ENCODE results near the gene CFAP65. TPM values are rescaled to one million over a fixed set of nuclear protein-coding genes. Genes with fewer than 3 reads are reported as not detected.

CFAP65 gene
- total and polyA plus RNA-seq, 2 of the 4 experiments (the other 2 are of a cell fraction): not detected

DNA sequence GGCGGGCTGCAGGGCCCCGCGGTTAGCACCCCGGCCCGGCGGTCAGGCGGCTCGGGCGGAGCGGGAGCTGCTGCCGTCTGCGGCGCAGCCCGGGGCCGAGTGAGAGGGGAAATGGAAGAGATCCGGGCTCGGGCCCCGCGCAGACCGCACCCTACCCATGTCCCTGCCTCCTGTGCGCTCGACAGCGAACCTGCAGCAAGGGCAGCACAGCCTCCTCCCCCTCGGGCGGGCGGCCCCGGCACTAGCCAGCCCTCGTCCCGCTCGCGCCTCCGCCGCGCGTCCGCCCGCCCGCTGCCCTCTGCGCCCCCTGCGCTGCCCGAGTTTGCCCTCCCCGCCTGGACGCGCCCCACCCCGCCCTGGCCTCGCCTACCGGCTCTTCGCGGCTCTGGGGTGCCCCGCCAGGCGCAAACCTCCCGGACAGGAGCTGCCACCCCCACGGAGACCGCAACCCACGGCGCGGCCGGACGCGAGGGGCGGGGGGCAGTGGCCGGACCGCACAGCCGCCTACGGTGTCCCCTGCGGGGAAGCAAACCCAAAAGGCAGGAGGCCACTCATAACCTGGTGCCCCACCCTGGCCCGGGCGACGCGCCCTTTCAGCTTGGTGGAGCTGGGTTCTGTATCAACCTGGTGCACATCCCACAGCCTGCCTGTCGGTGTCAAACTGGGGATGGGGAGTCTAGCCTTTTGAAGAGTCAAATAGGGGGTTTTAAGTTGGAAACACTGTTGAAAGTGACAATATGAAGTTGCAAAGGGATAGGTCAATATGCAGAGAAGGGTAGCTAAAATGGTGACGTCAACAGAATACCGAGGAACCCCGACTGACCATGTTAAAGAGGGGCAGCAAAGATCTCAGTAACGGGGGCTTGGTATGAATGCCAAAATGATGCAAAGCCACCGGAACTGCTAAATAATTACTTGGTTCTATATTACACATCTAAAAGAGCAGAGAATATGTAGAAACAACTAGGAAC is 19.8 kb upstream of the CFAP65 start, which contains the start of gene IHH:
Gene IHH, minus strand, starts transcription at position 101 of the 971 bp plus-strand sequence. CDS start 454 bp downstream, outside the sequence.
- no peak within 1 kb of the TSS for H4K91ac ChIP-seq (ENCODE audit: insufficient read depth, low read depth, low read length)
- CTCF ChIA-PET: interaction anchor here (1.1 to 1.4 kb wide), 2 partner anchors 43 to 58 kb away, joined by 3 to 4 read pairs; no protein-coding TSS in a partner anchor
- H2BK120ac ChIP-seq (ENCODE audit: low read depth, low read length): no peak within 1 kb of the TSS
- TF ChIP-seq RAD21 (IDR thresholded peaks at IDR 0.05; ENCODE audit: low read length) (no peak), BHLHE40 (IDR thresholded peaks at IDR 0.05; ENCODE audit: low read depth, low read length) (no peak)
- TF ChIP-seq, protein P1, sequence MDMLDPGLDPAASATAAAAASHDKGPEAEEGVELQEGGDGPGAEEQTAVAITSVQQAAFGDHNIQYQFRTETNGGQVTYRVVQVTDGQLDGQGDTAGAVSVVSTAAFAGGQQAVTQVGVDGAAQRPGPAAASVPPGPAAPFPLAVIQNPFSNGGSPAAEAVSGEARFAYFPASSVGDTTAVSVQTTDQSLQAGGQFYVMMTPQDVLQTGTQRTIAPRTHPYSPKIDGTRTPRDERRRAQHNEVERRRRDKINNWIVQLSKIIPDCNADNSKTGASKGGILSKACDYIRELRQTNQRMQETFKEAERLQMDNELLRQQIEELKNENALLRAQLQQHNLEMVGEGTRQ (IDR thresholded peaks at IDR 0.05; ENCODE audit: low read depth, low read length): no peak
- no peak within 1 kb of the TSS for H2AK9ac ChIP-seq (replicated peaks; ENCODE audit: low read depth, low read length, poor library complexity)
- no peak within 1 kb of the TSS for H3K23ac ChIP-seq (ENCODE audit: low read depth, low read length)
- no peak within 1 kb of the TSS for H3K18ac ChIP-seq (ENCODE audit: low read depth, low read length)
- H3K4me2 ChIP-seq (ENCODE audit: low read depth, low read length): no peak within 1 kb of the TSS; the same call in 1 of the 2 replicates
- DNase-seq: no peak
- H3K36me3 ChIP-seq (ENCODE audit: control insufficient read depth, insufficient read depth, low read length): no peaks in the 10 kb centered on the region
- no peak within 1 kb of the TSS for H3K27ac ChIP-seq (ENCODE audit: insufficient read depth, low read length)
- no peaks in the 10 kb centered on the region for H4K20me1 ChIP-seq (ENCODE audit: insufficient read depth, low read length)
- no peak within 1 kb of the TSS; the same call in 1 of the 2 replicates for H3K4me3 ChIP-seq (ENCODE audit: insufficient read depth, low read depth, low read length)
- H4K5ac ChIP-seq (ENCODE audit: low read depth, low read length): no peak within 1 kb of the TSS
- H3K4ac ChIP-seq (ENCODE audit: low read depth, low read length): no peak within 1 kb of the TSS
- H2AK5ac ChIP-seq (ENCODE audit: low read depth, low read length): no peak within 1 kb of the TSS
- H3K4me1 ChIP-seq (ENCODE audit: control insufficient read depth, insufficient read depth, low read length): peaks cover 6% of the 10 kb centered on the region; the same call in 1 of the 2 replicates
- H3K27me3 ChIP-seq (ENCODE audit: control insufficient read depth, insufficient read depth, low read length): peaks cover 84% of the 10 kb centered on the region
- peak; percentile 4; the same call in 1 of the 2 replicates for ATAC-seq (ENCODE audit: low read depth)
- H2BK5ac ChIP-seq (ENCODE audit: low read depth, low read length, poor library complexity, severe bottlenecking): no peak within 1 kb of the TSS
- BruUV-seq (replicated peaks): no TSS peak
- no peak within 1 kb of the TSS for H3K14ac ChIP-seq (replicated peaks; ENCODE audit: low read depth, low read length)
- H2AFZ ChIP-seq (replicated peaks; ENCODE audit: low read length, poor library complexity): peak within 1 kb of the TSS; percentile 40
- POLR2A ChIA-PET (ENCODE audit: unreplicated experiment): no interaction called here
- dilution Hi-C loops (cut with HindIII; ENCODE audit: low sequenced_read_pairs, unreplicated experiment) (no loop called here), intact Hi-C loops (cut with micrococcal nuclease) (no loop called here), in situ Hi-C loops (cut with MboI; ENCODE audit: low sequenced_read_pairs) (loop anchor here (5.0 kb wide), 1 partner anchor 91 kb away; no protein-coding TSS in a partner anchor)
- H3K56ac ChIP-seq (ENCODE audit: extremely low read depth, insufficient read depth, low read length): no peak within 1 kb of the TSS
- no peaks in the 10 kb centered on the region for H3K9me3 ChIP-seq (ENCODE audit: control insufficient read depth, insufficient read depth, low read length)
- 0% methylated on average over 3 of the region's 76 CpGs; no CpG with 5 or more reads in 1 of the 2 experiments for WGBS, 2 experiments (ENCODE audit: extremely low coverage in 2 of 2, insufficient read length in 1 of 2)
- H3K9me1 ChIP-seq (ENCODE audit: insufficient read depth, low read length): no peaks in the 10 kb centered on the region
- H3K79me1 ChIP-seq (ENCODE audit: low read depth in 1 of 2, low read length in 2 of 2): no peaks in the 10 kb centered on the region
- H2BK15ac ChIP-seq (ENCODE audit: low read depth, low read length): no peak within 1 kb of the TSS
- no peak within 1 kb of the TSS for H2BK20ac ChIP-seq (ENCODE audit: low read depth, low read length)
- no peak within 1 kb of the TSS for H3K9ac ChIP-seq (ENCODE audit: low read depth, low read length)
- no peak within 1 kb of the TSS for H4K8ac ChIP-seq (ENCODE audit: low read depth in 2 of 2, low read length in 2 of 2)

Data from IMR-90 (cell line).